HUES64 (cell line): ENCODE data around the gene EIF3B.
"Not testable (repeated sequence)": the region's sequence is repeated elsewhere in the genome, so short reads cannot be mapped to it uniquely, and the experiment has no call there.

Source experiments
- H3K27ac ChIP-seq: 2 replicates; pipeline ENCODE4 v1.7.0; 2013; ENCODE audit warnings: low read depth, low read length, inconsistent platforms
- H3K27me3 ChIP-seq: 2 replicates; pipeline ENCODE4 v1.6.1; 2013; ENCODE audit warnings: mild to moderate bottlenecking, low read length; ENCODE audit not compliant: insufficient read depth
- H3K36me3 ChIP-seq: 2 replicates; pipeline ENCODE4 v1.6.1; 2013; ENCODE audit warnings: mild to moderate bottlenecking, low read length; ENCODE audit not compliant: insufficient read depth
- H3K4me1 ChIP-seq: 2 replicates; pipeline ENCODE4 v1.6.1; 2013; ENCODE audit warnings: mild to moderate bottlenecking, low read length, moderate library complexity; ENCODE audit not compliant: insufficient read depth
- H3K4me3 ChIP-seq: 2 replicates; pipeline ENCODE4 v1.5.1; 2013; ENCODE audit warnings: mild to moderate bottlenecking, low read length, moderate library complexity
- H3K9ac ChIP-seq: 2 replicates; pipeline ENCODE4 v1.6.1; 2013; ENCODE audit warnings: mild to moderate bottlenecking, low read depth, low read length
- H3K9me3 ChIP-seq: 2 replicates; pipeline ENCODE4 v1.6.1; 2013; ENCODE audit warnings: low read depth, low read length; ENCODE audit not compliant: insufficient read depth
- WGBS: fragments of 150-250, 120-280 bp; methylation state at CpG from one replicate; pipeline ENCODE4 v1.1.7; 2013; ENCODE audit warnings: missing lambda C conversion rate; 5-methylcytosine and 5-hydroxymethylcytosine counted together

Gene EIF3B

GRCh38 chr7:2369139-2369538 lies 14.5 kb downstream of the EIF3B start:
- WGBS, result 98% methylated on average over 10 of the region's 10 CpGs

DNA sequence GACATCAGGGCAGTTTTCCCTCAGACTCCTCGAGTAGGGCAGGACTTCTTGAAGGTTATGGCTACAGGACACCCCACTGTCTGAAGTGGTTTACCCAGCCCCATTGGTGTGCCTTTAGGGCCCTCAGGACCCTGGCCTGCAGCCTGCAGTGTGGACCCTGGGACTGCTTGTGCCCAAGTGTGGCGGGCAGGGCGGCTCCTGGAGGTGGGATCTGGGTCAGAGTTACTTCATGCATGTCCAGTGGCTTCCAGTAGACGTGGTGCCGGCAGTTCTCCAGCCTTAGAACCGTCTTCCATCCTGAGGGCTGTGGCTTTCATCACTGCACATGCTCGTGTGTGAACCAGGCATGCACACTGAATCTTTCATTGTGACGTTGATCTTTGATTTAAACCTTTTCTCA lies 16.7 kb downstream of the EIF3B start:
- 94% methylated on average over 8 of the region's 8 CpGs for whole genome bisulfite sequencing

More at GRCh38 chr7:2369139-2369538, 14.5 kb downstream of the EIF3B start:
- Histone ChIP-seq H3K9ac (no peak overlapping the region), H3K4me1 (no peaks in the 10 kb centered on the region), H3K36me3 (peaks cover 99% of the 10 kb centered on the region), H3K4me3 (no peak overlapping the region), H3K27ac (no peak overlapping the region), H3K27me3 (no peaks in the 10 kb centered on the region), H3K9me3 (no peaks in the 10 kb centered on the region)

GRCh38 chr7:2372724-2373123 lies 18.1 kb downstream of the EIF3B start:
- Histone ChIP-seq H3K27ac (no peak overlapping the region), H3K9ac (no peak overlapping the region), H3K4me3 (no peak overlapping the region), H3K9me3 (no peaks in the 10 kb centered on the region), H3K27me3 (no peaks in the 10 kb centered on the region), H3K36me3 (peaks cover 96% of the 10 kb centered on the region), H3K4me1 (no peaks in the 10 kb centered on the region)
- 94% methylated on average over 14 of the region's 14 CpGs for WGBS

More for the DNA sequence above, 16.7 kb downstream of the EIF3B start:
- Histone ChIP-seq H3K4me3 (no peak overlapping the region), H3K36me3 (peaks cover 99% of the 10 kb centered on the region), H3K9me3 (no peaks in the 10 kb centered on the region), H3K9ac (no peak overlapping the region), H3K27me3 (no peaks in the 10 kb centered on the region), H3K27ac (no peak overlapping the region), H3K4me1 (no peaks in the 10 kb centered on the region)

DNA sequence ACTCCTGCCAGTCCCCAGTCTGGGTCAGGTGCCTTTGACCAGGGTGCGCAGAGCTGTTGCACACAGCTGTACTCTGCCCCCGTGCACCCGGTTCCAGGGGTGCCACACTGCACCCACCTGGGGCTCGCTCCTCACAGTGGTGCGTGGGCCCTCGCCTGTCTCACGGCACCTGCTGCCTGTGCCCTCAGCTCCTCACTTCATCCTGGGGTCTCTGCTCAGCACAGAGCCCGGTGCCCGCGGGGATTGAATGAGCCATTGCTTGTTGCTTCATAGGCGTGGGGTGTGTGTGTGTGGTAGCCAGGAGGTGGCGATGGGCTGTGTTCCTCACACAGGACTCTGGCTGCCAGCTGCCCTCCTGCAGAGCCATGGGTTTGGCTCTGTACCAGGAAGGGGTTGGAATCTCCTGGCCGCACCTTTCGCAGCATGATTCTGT lies 18.5 kb downstream of the EIF3B start:
- no peak overlapping the region for H3K9ac ChIP-seq
- H3K36me3 ChIP-seq, result peaks cover 94% of the 10 kb centered on the region
- H3K9me3 ChIP-seq, result no peaks in the 10 kb centered on the region
- no peak overlapping the region for H3K27ac ChIP-seq
- 96% methylated on average over 14 of the region's 14 CpGs for WGBS
- H3K27me3 ChIP-seq, result no peaks in the 10 kb centered on the region
- no peak overlapping the region for H3K4me3 ChIP-seq
- no peaks in the 10 kb centered on the region for H3K4me1 ChIP-seq

DNA sequence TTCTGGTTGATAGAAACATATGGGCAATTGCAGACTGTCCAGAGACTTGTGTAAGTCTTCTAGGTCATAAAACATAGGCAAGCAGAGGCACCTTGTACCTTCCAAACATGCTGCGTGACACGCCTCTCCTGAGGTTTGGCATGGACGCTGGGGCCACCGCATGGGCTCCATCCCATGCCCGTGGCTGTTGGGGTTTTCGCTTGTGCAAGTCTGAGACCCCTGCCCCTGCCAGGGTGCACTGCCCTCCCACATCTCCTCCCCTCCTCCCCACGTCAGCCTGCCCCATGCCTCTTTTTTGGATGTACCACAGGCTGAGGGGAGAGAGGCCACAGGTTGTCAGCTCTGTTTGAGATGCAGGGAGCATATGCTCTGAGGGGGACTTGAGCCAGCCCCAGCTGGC lies 19.0 kb downstream of the EIF3B start:
- no peaks in the 10 kb centered on the region for H3K9me3 ChIP-seq
- no peak overlapping the region for H3K9ac ChIP-seq
- no peak overlapping the region for H3K4me3 ChIP-seq
- 97% methylated on average over 7 of the region's 7 CpGs for WGBS
- no peaks in the 10 kb centered on the region for H3K27me3 ChIP-seq
- no peaks in the 10 kb centered on the region for H3K4me1 ChIP-seq
- H3K36me3 ChIP-seq, result peaks cover 94% of the 10 kb centered on the region
- H3K27ac ChIP-seq, result no peak overlapping the region

DNA sequence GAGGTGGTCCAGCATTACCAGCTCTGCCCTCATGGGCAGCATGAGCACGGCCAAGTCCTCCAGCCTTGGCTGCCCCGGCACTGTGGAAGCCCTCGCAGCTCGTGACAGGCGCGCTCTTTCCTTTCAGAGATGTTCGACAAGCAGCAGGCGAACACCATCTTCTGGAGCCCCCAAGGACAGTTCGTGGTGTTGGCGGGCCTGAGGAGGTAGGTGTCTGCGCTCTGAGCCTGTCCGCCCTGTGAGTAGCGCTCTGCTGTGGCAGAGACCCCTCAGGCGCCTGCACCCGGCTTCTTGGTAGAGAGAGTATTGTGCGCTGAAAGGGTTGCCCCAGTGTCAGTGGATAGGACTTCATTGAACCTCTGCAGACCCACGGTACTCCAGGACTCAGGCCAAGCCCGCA lies 19.8 kb downstream of the EIF3B start:
- no peak overlapping the region for H3K9ac ChIP-seq
- WGBS, result 97% methylated on average over 18 of the region's 18 CpGs
- no peaks in the 10 kb centered on the region for H3K9me3 ChIP-seq
- H3K4me1 ChIP-seq, result no peaks in the 10 kb centered on the region
- no peaks in the 10 kb centered on the region for H3K27me3 ChIP-seq
- H3K4me3 ChIP-seq, result no peak overlapping the region
- H3K36me3 ChIP-seq, result peaks cover 94% of the 10 kb centered on the region
- no peak overlapping the region for H3K27ac ChIP-seq

DNA sequence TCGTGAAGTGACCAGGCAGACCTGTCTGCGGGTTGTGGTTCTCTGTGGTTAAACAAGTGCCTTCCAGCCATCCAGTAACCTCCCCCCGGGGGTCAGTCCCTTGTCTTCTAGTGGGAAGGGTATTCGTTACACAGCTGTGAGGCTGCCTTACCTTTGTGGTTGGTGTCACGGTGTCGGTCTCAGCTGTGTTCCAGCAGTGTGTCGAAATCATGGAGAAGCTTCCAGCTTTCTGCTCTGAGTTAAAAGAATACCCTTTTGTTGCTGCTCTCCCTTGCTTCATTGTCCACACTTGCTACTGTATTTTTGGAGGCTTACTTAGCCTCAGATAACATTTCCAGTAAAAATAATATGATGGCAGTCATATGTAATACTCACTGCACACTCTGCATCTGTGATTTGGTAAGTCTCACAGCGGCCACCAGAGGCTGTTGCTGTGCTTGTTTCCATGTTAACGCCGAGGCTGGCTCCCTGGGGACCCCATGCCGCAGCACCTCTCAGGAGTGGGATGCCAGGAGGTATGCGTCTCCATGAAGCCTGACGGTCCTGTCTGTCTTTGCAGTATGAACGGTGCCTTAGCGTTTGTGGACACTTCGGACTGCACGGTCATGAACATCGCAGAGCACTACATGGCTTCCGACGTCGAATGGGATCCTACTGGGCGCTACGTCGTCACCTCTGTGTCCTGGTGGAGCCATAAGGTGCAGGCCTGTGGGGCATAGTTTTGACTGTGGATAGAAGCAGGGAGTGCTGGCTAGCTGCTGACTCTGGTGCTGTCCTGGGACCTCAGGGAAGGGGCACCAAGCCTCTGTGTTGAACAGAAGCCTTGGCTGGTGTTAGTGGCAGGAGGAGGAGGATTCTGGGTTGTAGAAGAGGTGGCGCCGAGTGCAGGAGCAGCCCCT lies 20.5 kb downstream of the EIF3B start:
- Histone ChIP-seq H3K9me3 (no peaks in the 10 kb centered on the region), H3K27ac (no peak overlapping the region), H3K4me3 (no peak overlapping the region), H3K27me3 (no peaks in the 10 kb centered on the region), H3K36me3 (peaks cover 94% of the 10 kb centered on the region), H3K4me1 (no peaks in the 10 kb centered on the region), H3K9ac (no peak overlapping the region)
- WGBS, result 96% methylated on average over 26 of the region's 26 CpGs

DNA sequence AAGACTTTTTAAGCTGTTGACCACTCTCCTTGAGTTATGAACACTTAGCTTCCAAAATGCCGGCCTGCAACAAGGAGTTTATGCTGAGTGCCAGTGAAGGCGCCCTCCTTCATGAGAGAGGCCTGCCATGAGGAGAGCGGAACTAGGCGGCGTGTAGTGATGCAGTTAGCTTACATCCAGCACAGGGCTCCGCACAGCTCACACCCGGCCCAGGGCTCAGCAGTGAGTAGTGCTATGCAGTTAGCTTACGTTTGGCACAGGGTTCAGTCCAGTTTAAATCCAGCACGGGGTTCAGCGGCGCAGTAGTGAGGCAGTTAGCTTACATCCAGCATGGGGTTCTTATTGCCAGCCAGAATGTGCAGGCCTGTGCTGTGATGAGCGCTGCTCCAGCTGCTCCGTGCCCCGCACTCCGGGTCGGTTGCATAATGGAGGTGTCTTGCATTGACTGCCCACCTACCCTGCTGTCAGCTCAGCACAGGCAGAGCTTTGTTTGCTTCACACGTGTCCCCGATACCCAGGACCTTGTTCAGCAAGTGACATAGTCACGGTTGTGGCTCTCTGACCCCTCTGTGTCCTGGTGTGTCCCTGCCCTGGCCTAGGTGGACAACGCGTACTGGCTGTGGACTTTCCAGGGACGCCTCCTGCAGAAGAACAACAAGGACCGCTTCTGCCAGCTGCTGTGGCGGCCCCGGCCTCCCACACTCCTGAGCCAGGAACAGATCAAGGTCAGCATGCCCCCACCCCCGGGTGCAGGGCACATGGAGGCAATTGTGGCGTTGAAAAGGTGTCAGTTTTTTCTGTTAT lies 21.9 kb downstream of the EIF3B start:
- Histone ChIP-seq H3K4me3 (no peak overlapping the region), H3K9me3 (no peaks in the 10 kb centered on the region), H3K9ac (no peak overlapping the region), H3K4me1 (no peaks in the 10 kb centered on the region), H3K27ac (no peak overlapping the region), H3K36me3 (peaks cover 94% of the 10 kb centered on the region), H3K27me3 (no peaks in the 10 kb centered on the region)
- 96% methylated on average over 27 of the region's 27 CpGs for WGBS

- 89% methylated on average over 17 of the region's 18 CpGs for WGBS
- not testable (repeated sequence) for H3K4me1 ChIP-seq, H3K9ac ChIP-seq, H3K27ac ChIP-seq, H3K4me3 ChIP-seq, H3K9me3 ChIP-seq, H3K27me3 ChIP-seq
- H3K36me3 ChIP-seq, result peaks cover 92% of the 10 kb centered on the region
These were observed 22.9 kb downstream of the EIF3B start for GRCh38 chr7:2377492-2377891.

DNA sequence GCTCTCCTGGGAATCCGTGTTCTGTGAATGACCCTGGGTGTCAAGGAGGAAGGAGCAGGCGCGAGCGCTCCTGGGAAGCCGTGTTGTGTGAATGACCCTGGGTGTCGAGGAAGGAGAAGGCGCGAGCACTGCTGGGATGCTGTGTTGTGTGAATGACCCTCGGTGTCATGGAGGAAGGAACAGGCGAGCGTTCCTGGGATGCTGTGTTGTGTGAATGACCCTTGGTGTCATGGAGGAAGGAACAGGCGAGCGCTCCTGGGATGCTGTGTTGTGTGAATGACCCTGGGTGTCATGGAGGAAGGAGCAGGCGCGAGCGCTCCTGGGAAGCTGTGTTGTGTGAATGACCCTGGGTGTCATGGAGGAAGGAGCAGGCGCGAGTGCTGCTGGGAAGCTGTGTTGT lies 23.5 kb downstream of the EIF3B start:
- H3K27ac ChIP-seq, H3K9ac ChIP-seq, H3K9me3 ChIP-seq, H3K27me3 ChIP-seq, H3K4me1 ChIP-seq, H3K4me3 ChIP-seq: not testable (repeated sequence)
- peaks cover 85% of the 10 kb centered on the region for H3K36me3 ChIP-seq
- 94% methylated on average over 17 of the region's 18 CpGs for WGBS

- H3K27me3 ChIP-seq, result no peaks in the 10 kb centered on the region
- no peak overlapping the region for H3K27ac ChIP-seq
- H3K9ac ChIP-seq, result no peak overlapping the region
- no peak overlapping the region for H3K4me3 ChIP-seq
- no peaks in the 10 kb centered on the region for H3K4me1 ChIP-seq
- H3K9me3 ChIP-seq, result no peaks in the 10 kb centered on the region
- peaks cover 75% of the 10 kb centered on the region for H3K36me3 ChIP-seq
- 95% methylated on average over 20 of the region's 20 CpGs for WGBS
These were observed 24.5 kb downstream of the EIF3B start for GRCh38 chr7:2379161-2379560.
